Activated T-cell treated with anti-CD3 and anti-CD28 coated beads, Interleukin-2, amount 50 U/mL, for 4 hours (primary cell): ENCODE data around the gene ALDH9A1. TPM values are rescaled to one million over a fixed set of nuclear protein-coding genes. Genes with fewer than 3 reads are reported as not detected.
A peak's percentile ranks its signal among the peaks of the same experiment; 100 is the strongest.

Source experiments
- ATAC-seq, 2 donors: fragments of 200-7000 bp; cut with Tn5 transposase; one replicate each; pipeline ENCODE4 v1.10.0; 2021
- DNase-seq: peaks from one replicate; pipeline ENCODE4 v3.0.0-alpha.2; 2020
- H3K27me3 Mint-ChIP-seq: one replicate; pipeline ENCODE4 v1.8.0; 2021; ENCODE audit warnings: low read depth, mixed read lengths
- H3K36me3 Mint-ChIP-seq: one replicate; pipeline ENCODE4 v1.8.0; 2022; ENCODE audit warnings: mixed read lengths; ENCODE audit not compliant: insufficient read depth
- H3K4me1 Mint-ChIP-seq: one replicate; pipeline ENCODE4 v1.8.0; 2021; ENCODE audit warnings: low read depth, mixed read lengths
- H3K4me3 Mint-ChIP-seq: one replicate; pipeline ENCODE4 v1.8.0; 2021; ENCODE audit warnings: mild to moderate bottlenecking, moderate library complexity, mixed read lengths
- H3K9me3 Mint-ChIP-seq: one replicate; pipeline ENCODE4 v1.8.0; 2021; ENCODE audit warnings: mixed read lengths
- total RNA-seq, 3 donors: library from RNA; stranded (reverse); gene quantifications; one replicate each; pipeline ENCODE4 v1.2.1, GENCODE V29; 2021

ALDH9A1 gene
- total RNA-seq, 3 donors from 2014 or later, result 40.1 to 47.3 (median 42.4) TPM

GRCh38 chr1:165630629-165631341 lies 67.6 kb downstream of the ALDH9A1 start, which contains the start of gene MGST3:
Gene MGST3 (plus strand): TSS chr1:165631234. CDS start chr1:165649848, 18,614 bp downstream.
- Mint-ChIP-seq H3K4me3 (no peak within 1 kb of the TSS), H3K27me3 (no peaks in the 10 kb centered on the region), H3K36me3 (no peaks in the 10 kb centered on the region), H3K4me1 (peaks cover 19% of the 10 kb centered on the region), H3K9me3 (no peaks in the 10 kb centered on the region)
- DNase-seq (peak; percentile 94), ATAC-seq (peak; percentile 93 to 94)

GRCh38 chr1:165629848-165630628 lies 68.3 kb downstream of the ALDH9A1 start:
- Mint-ChIP-seq H3K36me3 (no peaks in the 10 kb centered on the region), H3K27me3 (no peaks in the 10 kb centered on the region), H3K9me3 (no peaks in the 10 kb centered on the region), H3K4me1 (peaks cover 16% of the 10 kb centered on the region), H3K4me3 (no peak overlapping the region)
- ATAC-seq (no peak), DNase-seq (no peak)

- DNase-seq (no peak), ATAC-seq (no peak)
- Mint-ChIP-seq H3K4me1 (peaks cover 12% of the 10 kb centered on the region), H3K36me3 (no peaks in the 10 kb centered on the region), H3K4me3 (no peak overlapping the region), H3K9me3 (no peaks in the 10 kb centered on the region), H3K27me3 (no peaks in the 10 kb centered on the region)
These were observed 69.2 kb downstream of the ALDH9A1 start for GRCh38 chr1:165629151-165629550.

- Mint-ChIP-seq H3K27me3 (no peaks in the 10 kb centered on the region), H3K4me3 (no peak overlapping the region), H3K4me1 (peaks cover 5% of the 10 kb centered on the region), H3K9me3 (no peaks in the 10 kb centered on the region), H3K36me3 (no peaks in the 10 kb centered on the region)
- DNase-seq (no peak), ATAC-seq (no peak)
These were observed 70.1 kb downstream of the ALDH9A1 start for GRCh38 chr1:165628147-165628822.

GRCh38 chr1:165624441-165624840 lies 73.9 kb downstream of the ALDH9A1 start:
- no peak overlapping the region for H3K4me3 Mint-ChIP-seq
- no peaks in the 10 kb centered on the region for H3K9me3 Mint-ChIP-seq
- DNase-seq (no peak), ATAC-seq (no peak)
- no peaks in the 10 kb centered on the region for H3K27me3 Mint-ChIP-seq
- H3K36me3 Mint-ChIP-seq, result no peaks in the 10 kb centered on the region
- H3K4me1 Mint-ChIP-seq, result peaks cover 1% of the 10 kb centered on the region

- H3K9me3 Mint-ChIP-seq, result no peaks in the 10 kb centered on the region
- no peaks in the 10 kb centered on the region for H3K36me3 Mint-ChIP-seq
- H3K27me3 Mint-ChIP-seq, result no peaks in the 10 kb centered on the region
- no peak overlapping the region for H3K4me3 Mint-ChIP-seq
- no peaks in the 10 kb centered on the region for H3K4me1 Mint-ChIP-seq
- ATAC-seq (no peak), DNase-seq (no peak)
These were observed 74.7 kb downstream of the ALDH9A1 start for GRCh38 chr1:165623624-165624023.

- DNase-seq (no peak), ATAC-seq (no peak)
- no peaks in the 10 kb centered on the region for H3K4me1 Mint-ChIP-seq
- peaks cover 4% of the 10 kb centered on the region for H3K27me3 Mint-ChIP-seq
- H3K9me3 Mint-ChIP-seq, result no peaks in the 10 kb centered on the region
- no peaks in the 10 kb centered on the region for H3K36me3 Mint-ChIP-seq
- H3K4me3 Mint-ChIP-seq, result no peak overlapping the region
These were observed 78.7 kb downstream of the ALDH9A1 start for GRCh38 chr1:165619647-165620151.

- Mint-ChIP-seq H3K9me3 (peaks cover 4% of the 10 kb centered on the region), H3K36me3 (no peaks in the 10 kb centered on the region), H3K4me3 (no peak overlapping the region), H3K27me3 (peaks cover 10% of the 10 kb centered on the region), H3K4me1 (no peaks in the 10 kb centered on the region)
- ATAC-seq (no peak), DNase-seq (no peak)
These were observed 81.3 kb downstream of the ALDH9A1 start for GRCh38 chr1:165616987-165617546.

- H3K9me3 Mint-ChIP-seq, result peaks cover 4% of the 10 kb centered on the region
- H3K4me1 Mint-ChIP-seq, result no peaks in the 10 kb centered on the region
- no peak for DNase-seq
- no peaks in the 10 kb centered on the region for H3K36me3 Mint-ChIP-seq
- H3K27me3 Mint-ChIP-seq, result peaks cover 14% of the 10 kb centered on the region
- H3K4me3 Mint-ChIP-seq, result no peak overlapping the region
- ATAC-seq, result no peak
These were observed 82.2 kb downstream of the ALDH9A1 start for GRCh38 chr1:165616054-165616612.

Other genes starting within 250 kb of the ALDH9A1 start
- gene LRRC52, start 154.6 kb downstream of the ALDH9A1 start, total RNA-seq, result not detected
- gene MGST3, start 67.3 kb downstream of the ALDH9A1 start, total RNA-seq, result 10 to 100 TPM in 2 of 3 donors, 1 to 10 TPM in 1; 7.3 to 12.8 (median 11.5) TPM
- 10 to 100 TPM; 95.3 to 98.6 (median 95.8) TPM for gene TMCO1, start 70.3 kb upstream of the ALDH9A1 start, total RNA-seq
- gene UCK2, start 129.1 kb upstream of the ALDH9A1 start, total RNA-seq, result 100 to 1,000 TPM; 106 to 128 (median 122) TPM